Right atrium auricular region (tissue), 2 donors: Measurements from ENCODE around the gene C3orf49. TPM values are rescaled to one million over a fixed set of nuclear protein-coding genes. Genes with fewer than 3 reads are reported as not detected.

Experiments
- DNase-seq: peaks from one replicate; pipeline ENCODE4 v3.0.0-alpha.2; 2019; ENCODE audit warnings: low spot score
- H3K27ac ChIP-seq, 2 donors: fragments of 200-600 bp; sonication (generic); 1 replicate in 1 of 2; 2 replicates in 1 of 2; pipeline ENCODE4 v1.5.1; 2016 to 2019
- H3K27me3 ChIP-seq, 2 donors: fragments of 200-600 bp; sonication (generic); one replicate each; pipeline versions ENCODE4 v1.5.1 to v1.6.0; 2017 to 2019
- H3K36me3 ChIP-seq: fragments of 200-600 bp; sonication (generic); one replicate; pipeline ENCODE4 v1.5.1; 2016
- H3K4me1 ChIP-seq, 2 donors: fragments of 200-600 bp; sonication (generic); one replicate each; pipeline versions ENCODE4 v1.5.1 to v1.6.0; 2017 to 2019
- H3K4me3 ChIP-seq, 2 donors: fragments of 200-600 bp; sonication (generic); 1 replicate in 1 of 2; 2 replicates in 1 of 2; pipeline ENCODE4 v1.5.1; 2017 to 2019; ENCODE audit warnings: mild to moderate bottlenecking in 1 of 2, moderate library complexity in 1 of 2
- H3K9me3 ChIP-seq, 2 donors: fragments of 200-600 bp; sonication (generic); one replicate each; pipeline ENCODE4 v1.5.1; 2019
- total RNA-seq, 2 donors: library from RNA; depleted of rRNA; stranded (reverse); fragments of >200 nt; gene quantifications; one replicate each; pipeline ENCODE4 v1.1.0, GENCODE V29; 2016
- TF ChIP-seq, protein P1 (sequence below), 2 donors: fragments of 200-600 bp; sonication (generic); IDR thresholded peaks; one replicate each; pipeline ENCODE4 v1.5.1; 2019; ENCODE audit warnings: antibody characterized with exemption in 2 of 2

The C3orf49 gene
- total RNA-seq, 2 donors from 2014 or later: not detected

DNA sequence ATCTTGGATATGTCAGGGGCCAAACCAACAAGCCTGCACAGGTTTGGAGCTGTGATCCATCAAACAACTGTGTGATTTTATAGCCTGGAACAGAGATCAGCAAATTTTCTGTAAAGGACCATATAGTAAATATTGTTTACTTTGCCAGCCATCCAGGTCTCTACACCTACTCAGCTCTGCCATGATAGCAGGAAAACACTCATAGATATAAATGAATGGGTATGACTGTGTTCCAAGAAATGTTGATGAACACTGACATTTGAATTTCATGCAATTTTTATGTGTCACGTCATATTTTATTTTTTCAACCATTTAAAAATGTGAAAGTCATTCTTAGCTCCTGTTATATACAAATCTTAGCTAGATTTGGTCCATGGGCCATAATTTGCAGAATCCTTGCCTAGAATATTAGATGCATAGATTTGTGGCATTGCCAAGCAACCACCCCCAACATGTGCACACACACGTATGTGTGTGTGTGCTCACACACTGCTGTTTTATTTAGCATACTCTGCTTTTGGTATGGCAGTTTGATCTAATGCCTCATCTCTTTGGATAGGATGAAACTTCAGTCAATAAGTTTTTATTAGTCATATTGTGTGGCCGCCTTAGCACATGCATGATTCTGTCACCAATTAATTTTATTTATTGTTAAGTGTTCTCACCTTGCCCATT lies 51.0 kb downstream of the C3orf49 start:
- DNase-seq: no peak
- Histone ChIP-seq H3K27ac (no peak overlapping the region), H3K4me1 (peaks cover 0 to 7% of the 10 kb centered on the region in 2 donors), H3K9me3 (no peaks in the 10 kb centered on the region), H3K27me3 (no peaks in the 10 kb centered on the region), H3K4me3 (no peak overlapping the region), H3K36me3 (no peaks in the 10 kb centered on the region)
- TF ChIP-seq, protein P1, sequence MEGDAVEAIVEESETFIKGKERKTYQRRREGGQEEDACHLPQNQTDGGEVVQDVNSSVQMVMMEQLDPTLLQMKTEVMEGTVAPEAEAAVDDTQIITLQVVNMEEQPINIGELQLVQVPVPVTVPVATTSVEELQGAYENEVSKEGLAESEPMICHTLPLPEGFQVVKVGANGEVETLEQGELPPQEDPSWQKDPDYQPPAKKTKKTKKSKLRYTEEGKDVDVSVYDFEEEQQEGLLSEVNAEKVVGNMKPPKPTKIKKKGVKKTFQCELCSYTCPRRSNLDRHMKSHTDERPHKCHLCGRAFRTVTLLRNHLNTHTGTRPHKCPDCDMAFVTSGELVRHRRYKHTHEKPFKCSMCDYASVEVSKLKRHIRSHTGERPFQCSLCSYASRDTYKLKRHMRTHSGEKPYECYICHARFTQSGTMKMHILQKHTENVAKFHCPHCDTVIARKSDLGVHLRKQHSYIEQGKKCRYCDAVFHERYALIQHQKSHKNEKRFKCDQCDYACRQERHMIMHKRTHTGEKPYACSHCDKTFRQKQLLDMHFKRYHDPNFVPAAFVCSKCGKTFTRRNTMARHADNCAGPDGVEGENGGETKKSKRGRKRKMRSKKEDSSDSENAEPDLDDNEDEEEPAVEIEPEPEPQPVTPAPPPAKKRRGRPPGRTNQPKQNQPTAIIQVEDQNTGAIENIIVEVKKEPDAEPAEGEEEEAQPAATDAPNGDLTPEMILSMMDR (IDR thresholded peaks at IDR 0.05): no peak

DNA sequence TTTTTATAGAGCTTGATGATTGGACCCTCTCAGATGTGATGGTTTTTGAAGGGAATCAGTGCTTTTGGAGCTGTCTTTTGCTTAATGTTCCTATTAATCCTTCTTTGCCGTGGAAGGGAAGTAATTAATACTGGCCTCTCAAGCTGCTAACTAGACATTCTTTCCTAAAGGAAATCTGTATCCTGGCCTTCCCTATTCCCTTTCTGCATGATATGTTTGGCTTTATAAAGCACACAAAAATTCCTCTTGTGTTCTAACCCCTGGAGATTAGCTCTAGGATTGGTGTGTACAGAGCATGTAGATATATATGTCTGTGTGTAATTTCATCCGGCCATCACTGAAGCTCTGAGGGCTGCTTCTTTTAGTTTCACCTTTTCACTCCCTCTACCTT lies 51.5 kb downstream of the C3orf49 start:
- Histone ChIP-seq H3K9me3 (no peaks in the 10 kb centered on the region), H3K27ac (no peak overlapping the region), H3K4me3 (no peak overlapping the region), H3K4me1 (peaks cover 0 to 5% of the 10 kb centered on the region in 2 donors), H3K27me3 (no peaks in the 10 kb centered on the region), H3K36me3 (no peaks in the 10 kb centered on the region)
- DNase-seq: no peak
- TF ChIP-seq, protein P1 (IDR thresholded peaks at IDR 0.05): no peak

DNA sequence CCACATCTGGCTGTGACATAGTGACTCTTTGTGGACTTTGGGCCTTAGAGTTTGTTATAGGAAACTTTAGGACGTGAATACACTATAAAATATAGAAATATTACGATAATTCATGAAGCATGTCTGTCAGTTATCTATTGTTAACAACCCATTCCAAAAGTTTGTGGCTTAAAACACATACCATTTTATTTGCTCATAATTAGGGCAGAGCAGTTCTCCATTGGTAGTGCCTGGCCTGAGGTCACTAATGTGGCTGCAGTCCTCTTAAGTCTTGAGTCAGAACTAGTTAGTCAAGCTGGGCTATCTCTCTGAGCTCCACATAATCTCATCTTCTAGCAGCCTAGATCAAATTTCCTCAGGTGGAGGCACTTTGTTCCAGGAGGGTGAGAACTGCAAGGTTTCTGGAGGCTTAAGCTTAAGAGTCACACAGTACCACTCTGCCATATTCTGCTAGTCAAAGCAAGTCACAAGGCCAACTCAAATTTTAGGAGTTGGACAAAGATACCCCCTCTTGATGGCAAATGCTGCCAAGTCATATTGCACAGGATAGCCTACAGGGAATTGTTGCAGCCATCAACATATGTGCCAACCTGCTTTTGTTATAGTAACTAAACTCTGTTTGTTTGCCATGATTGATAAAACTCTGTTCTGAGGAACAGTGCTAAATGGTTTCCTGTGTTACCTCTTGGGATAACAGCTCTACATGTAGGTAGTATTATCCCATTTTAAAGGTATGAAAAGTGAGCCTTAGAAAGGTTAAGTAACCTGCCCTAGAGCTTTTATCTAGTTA lies 53.2 kb downstream of the C3orf49 start:
- H3K36me3 ChIP-seq: no peaks in the 10 kb centered on the region
- TF ChIP-seq, protein P1 (IDR thresholded peaks at IDR 0.05): no peak
- DNase-seq: no peak
- no peaks in the 10 kb centered on the region for H3K9me3 ChIP-seq
- peaks cover 0 to 15% of the 10 kb centered on the region in 2 donors for H3K4me1 ChIP-seq
- H3K4me3 ChIP-seq: no peak overlapping the region
- H3K27me3 ChIP-seq: no peaks in the 10 kb centered on the region
- H3K27ac ChIP-seq: no peak overlapping the region

DNA sequence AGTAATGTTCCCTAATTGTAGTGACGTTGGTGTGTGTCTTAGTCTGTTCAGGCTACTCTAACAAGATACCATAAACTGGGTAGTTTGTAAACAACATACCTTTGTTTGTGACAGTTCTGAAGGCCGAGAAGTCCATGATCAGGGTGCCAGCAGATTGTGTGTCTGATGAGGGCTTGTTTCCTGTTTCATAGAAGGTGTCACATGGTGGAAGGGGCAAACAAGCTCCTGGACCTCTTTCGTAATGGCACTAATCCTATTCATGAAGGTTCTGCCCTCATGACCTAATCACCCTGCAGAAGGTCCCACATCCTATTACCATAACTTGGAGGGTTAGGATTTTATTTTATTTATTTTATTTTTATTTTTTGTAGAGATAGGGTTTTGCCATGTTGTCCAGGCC lies 55.7 kb downstream of the C3orf49 start:
- Histone ChIP-seq H3K4me1 (peaks cover 0 to 26% of the 10 kb centered on the region in 2 donors), H3K9me3 (no peaks in the 10 kb centered on the region), H3K4me3 (no peak overlapping the region), H3K27me3 (no peaks in the 10 kb centered on the region), H3K36me3 (no peaks in the 10 kb centered on the region), H3K27ac (no peak overlapping the region)
- no peak for DNase-seq
- TF ChIP-seq, protein P1 (IDR thresholded peaks at IDR 0.05): no peak

DNA sequence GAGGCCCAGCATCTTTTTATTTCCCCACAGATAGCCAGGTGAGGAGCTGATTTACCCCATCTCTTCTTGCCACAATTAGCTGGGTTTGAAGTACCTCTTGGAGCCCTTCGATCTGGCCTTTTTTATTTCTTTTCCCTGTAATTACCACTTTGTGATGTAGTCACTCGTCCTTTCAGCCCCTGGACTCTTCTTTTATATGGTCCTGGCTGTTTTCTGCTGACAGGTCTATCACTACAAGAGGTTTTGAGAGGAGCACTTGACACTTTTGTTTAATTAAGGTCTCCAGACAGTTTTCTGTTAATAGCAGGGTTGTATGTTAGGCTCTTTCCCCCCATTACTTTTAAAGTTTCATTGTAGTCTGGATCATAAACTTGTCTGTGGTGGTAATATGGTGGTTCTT lies 56.4 kb downstream of the C3orf49 start:
- H3K4me3 ChIP-seq: no peak overlapping the region
- H3K4me1 ChIP-seq: peaks cover 0 to 26% of the 10 kb centered on the region in 2 donors

More for the DNA sequence above, 56.4 kb downstream of the C3orf49 start:
- Histone ChIP-seq H3K27me3 (no peaks in the 10 kb centered on the region), H3K9me3 (no peaks in the 10 kb centered on the region), H3K27ac (no peak overlapping the region), H3K36me3 (no peaks in the 10 kb centered on the region)
- TF ChIP-seq, protein P1 (IDR thresholded peaks at IDR 0.05): no peak
- no peak for DNase-seq
